ENCODE data around the gene CDC42. TPM values are rescaled to one million over a fixed set of nuclear protein-coding genes. Genes with fewer than 3 reads are reported as not detected.

CDC42 gene
- total RNA-seq, 1 donor from 2014 or later, result 366 TPM

- Mint-ChIP-seq H3K27ac (ENCODE audit: unreplicated experiment) (no peak overlapping the region), H3K36me3 (ENCODE audit: low read depth, unreplicated experiment) (peaks cover 4% of the 10 kb centered on the region)
- DNase-seq (ENCODE audit: low read depth), result no peak
These were observed 4.4 kb downstream of the CDC42 start for GRCh38 chr1:22056936-22057335.

GRCh38 chr1:22057861-22058260 lies 5.4 kb downstream of the CDC42 start:
- Histone ChIP-seq H3K27me3 (ENCODE audit: insufficient read depth, low read length) (no peaks in the 10 kb centered on the region), H3K4me1 (ENCODE audit: insufficient read depth, low read length) (peaks cover 16% of the 10 kb centered on the region), H3K36me3 (ENCODE audit: insufficient read depth, low read length) (peaks cover 14% of the 10 kb centered on the region), H3K9ac (ENCODE audit: low read length) (no peak overlapping the region), H2AFZ (ENCODE audit: low read depth, low read length) (no peak overlapping the region), H4K20me1 (ENCODE audit: insufficient read depth, low read length) (peaks cover 94% of the 10 kb centered on the region), H3K4me2 (ENCODE audit: low read length) (no peak overlapping the region), H3K79me2 (ENCODE audit: insufficient read depth, low read length) (peaks cover 96% of the 10 kb centered on the region), H3K27ac (ENCODE audit: low read depth, low read length) (no peak overlapping the region), H3K9me3 (ENCODE audit: insufficient read depth, low read depth, low read length) (no peaks in the 10 kb centered on the region), H3K4me3 (ENCODE audit: insufficient read depth, low read depth, low read length) (no peak overlapping the region)
- no peaks in the 10 kb centered on the region for H3K27me3 Mint-ChIP-seq (ENCODE audit: low read depth, unreplicated experiment)
- FAIRE-seq, result no peak
- TF ChIP-seq EZH2 (IDR thresholded peaks at IDR 0.05; ENCODE audit: insufficient read depth, low read length) (no peak), CTCF (IDR thresholded peaks at IDR 0.05; ENCODE audit: insufficient read depth, low read depth, low read length) (no peak)
- no peaks in the 10 kb centered on the region for H3K9me3 Mint-ChIP-seq (ENCODE audit: unreplicated experiment)
- DNase-seq (ENCODE audit: low read depth), result no peak
- H3K4me3 Mint-ChIP-seq (ENCODE audit: unreplicated experiment), result no peak overlapping the region
- peaks cover 26% of the 10 kb centered on the region for H3K4me1 Mint-ChIP-seq (ENCODE audit: low read depth, unreplicated experiment)
- H3K36me3 Mint-ChIP-seq (ENCODE audit: low read depth, unreplicated experiment), result peaks cover 4% of the 10 kb centered on the region
- peak overlapping the region; percentile 53 for H3K27ac Mint-ChIP-seq (ENCODE audit: unreplicated experiment)

More at GRCh38 chr1:22056936-22057335, 4.4 kb downstream of the CDC42 start:
- TF ChIP-seq CTCF (IDR thresholded peaks at IDR 0.05; ENCODE audit: insufficient read depth, low read depth, low read length) (no peak), EZH2 (IDR thresholded peaks at IDR 0.05; ENCODE audit: insufficient read depth, low read length) (no peak)
- Histone ChIP-seq H3K79me2 (ENCODE audit: insufficient read depth, low read length) (peaks cover 92% of the 10 kb centered on the region), H3K4me2 (ENCODE audit: low read length) (peak overlapping the region; percentile 53), H3K36me3 (ENCODE audit: insufficient read depth, low read length) (peaks cover 14% of the 10 kb centered on the region), H3K9me3 (ENCODE audit: insufficient read depth, low read depth, low read length) (no peaks in the 10 kb centered on the region), H3K9ac (ENCODE audit: low read length) (no peak overlapping the region), H3K4me3 (ENCODE audit: insufficient read depth, low read depth, low read length) (no peak overlapping the region), H4K20me1 (ENCODE audit: insufficient read depth, low read length) (peaks cover 85% of the 10 kb centered on the region), H3K4me1 (ENCODE audit: insufficient read depth, low read length) (peaks cover 16% of the 10 kb centered on the region), H2AFZ (ENCODE audit: low read depth, low read length) (no peak overlapping the region), H3K27ac (ENCODE audit: low read depth, low read length) (no peak overlapping the region), H3K27me3 (ENCODE audit: insufficient read depth, low read length) (no peaks in the 10 kb centered on the region)
- no peaks in the 10 kb centered on the region for H3K27me3 Mint-ChIP-seq (ENCODE audit: low read depth, unreplicated experiment)
- FAIRE-seq, result no peak
- peaks cover 23% of the 10 kb centered on the region for H3K4me1 Mint-ChIP-seq (ENCODE audit: low read depth, unreplicated experiment)
- no peaks in the 10 kb centered on the region for H3K9me3 Mint-ChIP-seq (ENCODE audit: unreplicated experiment)
- peak overlapping the region; percentile 30 for H3K4me3 Mint-ChIP-seq (ENCODE audit: unreplicated experiment)

- no peaks in the 10 kb centered on the region for H3K4me1 ChIP-seq (ENCODE audit: insufficient read depth, low read length)
- no peak overlapping the region for H3K27ac Mint-ChIP-seq (ENCODE audit: unreplicated experiment)
- H3K9me3 ChIP-seq (ENCODE audit: insufficient read depth, low read depth, low read length), result no peaks in the 10 kb centered on the region
- no peak overlapping the region for H3K9ac ChIP-seq (ENCODE audit: low read length)
- H4K20me1 ChIP-seq (ENCODE audit: insufficient read depth, low read length), result peaks cover 100% of the 10 kb centered on the region
- no peak overlapping the region for H3K4me3 Mint-ChIP-seq (ENCODE audit: unreplicated experiment)
- peaks cover 12% of the 10 kb centered on the region for H3K36me3 Mint-ChIP-seq (ENCODE audit: low read depth, unreplicated experiment)
- H3K4me2 ChIP-seq (ENCODE audit: low read length), result no peak overlapping the region
- peaks cover 3% of the 10 kb centered on the region for H3K36me3 ChIP-seq (ENCODE audit: insufficient read depth, low read length)
- no peaks in the 10 kb centered on the region for H3K27me3 ChIP-seq (ENCODE audit: insufficient read depth, low read length)
- no peak for DNase-seq (ENCODE audit: low read depth)
- no peaks in the 10 kb centered on the region for H3K9me3 Mint-ChIP-seq (ENCODE audit: unreplicated experiment)
- H3K79me2 ChIP-seq (ENCODE audit: insufficient read depth, low read length), result peaks cover 100% of the 10 kb centered on the region
- H3K4me3 ChIP-seq (ENCODE audit: insufficient read depth, low read depth, low read length), result no peak overlapping the region
- H3K27ac ChIP-seq (ENCODE audit: low read depth, low read length), result no peak overlapping the region
- TF ChIP-seq EZH2 (IDR thresholded peaks at IDR 0.05; ENCODE audit: insufficient read depth, low read length) (no peak), CTCF (IDR thresholded peaks at IDR 0.05; ENCODE audit: insufficient read depth, low read depth, low read length) (no peak)
- H3K27me3 Mint-ChIP-seq (ENCODE audit: low read depth, unreplicated experiment), result no peaks in the 10 kb centered on the region
- no peak overlapping the region for H2AFZ ChIP-seq (ENCODE audit: low read depth, low read length)
- H3K4me1 Mint-ChIP-seq (ENCODE audit: low read depth, unreplicated experiment), result peaks cover 28% of the 10 kb centered on the region
- no peak for FAIRE-seq
These were observed 12.4 kb downstream of the CDC42 start for GRCh38 chr1:22064751-22065402.

Measured in astrocyte (in vitro differentiated cells and primary cell).